HK-2 (cell line): ENCODE data around the gene NBEA.
A peak's percentile ranks its signal among the peaks of the same experiment; 100 is the strongest.

ENCODE experiments used
- DNase-seq: peaks from one replicate; pipeline ENCODE4 v3.0.0-alpha.2; 2018; ENCODE audit not compliant: unreplicated experiment

NBEA gene

DNA sequence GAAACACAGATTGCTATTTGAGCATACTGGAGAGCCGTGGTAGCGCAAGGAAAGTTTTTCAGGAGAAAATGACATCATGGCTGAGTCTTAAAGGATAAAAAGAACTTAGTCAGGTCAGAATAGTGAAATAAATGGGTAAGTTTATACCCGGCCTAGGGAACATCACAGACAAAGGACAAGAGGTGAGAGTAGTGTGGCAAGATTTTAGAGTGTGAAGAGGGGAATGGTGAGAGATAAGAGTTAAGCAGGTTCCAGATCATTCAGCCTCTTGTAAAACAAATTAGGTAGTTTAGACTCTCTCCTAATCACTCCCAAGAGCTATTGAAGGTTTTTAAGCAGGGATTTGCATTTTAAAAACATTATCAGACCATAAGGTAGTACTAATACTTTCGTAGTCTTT is 650.4 kb downstream of the NBEA start:
- no peak for DNase-seq

DNA sequence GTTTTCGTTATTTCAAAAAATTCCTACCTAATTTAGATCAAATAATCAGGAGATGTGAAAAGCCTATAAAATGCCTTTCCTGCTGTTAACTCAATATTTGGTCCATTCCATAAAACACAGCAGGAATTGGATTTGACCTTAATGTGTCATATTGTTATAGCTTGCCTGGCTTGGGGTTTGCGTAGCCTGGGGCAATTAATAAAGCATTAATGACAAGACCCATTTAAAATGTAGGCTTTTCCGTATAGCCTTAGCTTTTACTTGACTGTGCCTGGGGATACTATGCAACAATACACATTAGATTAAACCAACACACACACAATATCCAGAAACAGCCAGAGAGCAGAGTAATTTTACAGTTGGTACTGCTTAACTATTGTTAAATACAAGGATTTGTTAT is 651.6 kb downstream of the NBEA start:
- DNase-seq = no peak

DNA sequence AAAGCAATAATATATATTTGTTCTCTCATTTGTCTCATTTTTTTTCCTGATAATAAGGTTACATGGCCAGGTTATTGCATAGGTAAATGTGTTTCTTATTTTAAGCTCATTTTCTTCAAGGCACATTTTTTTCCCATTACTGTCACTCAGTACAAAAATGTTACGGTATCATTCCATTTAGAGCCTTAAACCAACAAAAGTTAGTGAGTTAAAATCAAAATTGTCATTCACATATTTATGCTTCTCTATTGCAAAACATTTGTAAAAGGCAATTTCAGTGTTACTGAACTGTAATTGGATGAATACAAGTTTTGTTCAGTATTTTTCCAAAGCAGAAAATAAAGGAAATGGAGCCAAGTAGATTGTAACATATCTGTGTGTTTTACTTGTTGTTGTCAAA is 652.0 kb downstream of the NBEA start:
- no peak for DNase-seq

- DNase-seq = no peak
These were observed 653.1 kb downstream of the NBEA start for GRCh38 chr13:35595181-35595580.

DNA sequence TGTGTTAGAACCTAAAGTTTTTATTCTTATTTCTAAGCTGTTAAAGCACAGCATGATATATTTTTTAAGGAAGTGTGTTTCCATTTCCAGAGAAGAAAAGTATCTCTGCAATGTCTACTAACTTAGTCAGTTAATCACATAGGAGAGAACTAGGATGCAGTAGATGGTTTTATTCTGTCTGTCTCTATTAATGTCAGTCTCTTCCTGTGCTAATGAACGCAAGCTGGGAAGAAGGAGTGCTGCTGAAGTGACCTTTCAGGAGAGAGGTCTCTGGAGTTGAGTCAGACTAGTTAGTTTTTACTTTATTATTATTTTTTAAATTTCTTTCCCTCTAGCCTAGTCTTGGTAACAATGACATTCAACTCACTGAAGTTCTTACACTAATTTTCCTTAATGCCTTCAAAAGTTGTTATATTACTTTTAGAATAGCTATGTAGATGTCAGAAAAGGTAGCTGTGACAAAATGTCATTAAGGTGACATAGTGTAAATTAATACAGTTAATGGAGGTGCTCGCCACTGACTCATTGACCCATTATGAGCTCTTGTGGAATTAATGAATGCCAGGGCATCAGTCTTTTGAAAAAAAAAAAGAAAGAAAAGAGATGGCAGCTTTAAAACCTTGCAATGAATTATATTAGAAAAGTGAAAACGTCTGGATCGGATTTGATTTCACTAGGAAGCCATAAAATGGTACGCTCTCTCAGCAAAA is 654.4 kb downstream of the NBEA start:
- DNase-seq = no peak

- no peak for DNase-seq
These were observed 655.4 kb downstream of the NBEA start for GRCh38 chr13:35597451-35597850.

- DNase-seq = no peak
These were observed 656.2 kb downstream of the NBEA start for GRCh38 chr13:35598233-35598632.

GRCh38 chr13:35598790-35599369 is 656.8 kb downstream of the NBEA start:
- no peak for DNase-seq

DNA sequence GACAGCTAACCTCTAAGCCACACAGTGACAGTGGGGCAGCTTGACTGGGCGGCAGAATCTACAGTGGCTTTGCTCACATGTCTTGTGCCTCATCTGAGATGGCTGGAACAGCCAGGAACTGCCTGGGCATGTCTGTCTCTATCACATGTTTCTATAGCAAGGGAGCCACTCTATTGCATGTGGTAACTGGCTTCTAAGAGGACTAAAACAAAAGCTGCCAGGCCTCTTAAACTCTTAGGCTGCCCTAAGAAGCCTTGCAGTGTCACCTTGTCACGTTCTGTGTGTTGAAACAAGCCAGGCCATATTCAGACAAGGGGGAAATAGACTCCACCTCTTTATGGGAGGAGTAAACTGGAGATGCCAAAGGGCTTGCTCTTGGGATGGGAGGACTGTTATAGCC is 657.3 kb downstream of the NBEA start:
- DNase-seq = no peak

GRCh38 chr13:35600137-35600536 is 658.1 kb downstream of the NBEA start:
- DNase-seq = no peak

DNA sequence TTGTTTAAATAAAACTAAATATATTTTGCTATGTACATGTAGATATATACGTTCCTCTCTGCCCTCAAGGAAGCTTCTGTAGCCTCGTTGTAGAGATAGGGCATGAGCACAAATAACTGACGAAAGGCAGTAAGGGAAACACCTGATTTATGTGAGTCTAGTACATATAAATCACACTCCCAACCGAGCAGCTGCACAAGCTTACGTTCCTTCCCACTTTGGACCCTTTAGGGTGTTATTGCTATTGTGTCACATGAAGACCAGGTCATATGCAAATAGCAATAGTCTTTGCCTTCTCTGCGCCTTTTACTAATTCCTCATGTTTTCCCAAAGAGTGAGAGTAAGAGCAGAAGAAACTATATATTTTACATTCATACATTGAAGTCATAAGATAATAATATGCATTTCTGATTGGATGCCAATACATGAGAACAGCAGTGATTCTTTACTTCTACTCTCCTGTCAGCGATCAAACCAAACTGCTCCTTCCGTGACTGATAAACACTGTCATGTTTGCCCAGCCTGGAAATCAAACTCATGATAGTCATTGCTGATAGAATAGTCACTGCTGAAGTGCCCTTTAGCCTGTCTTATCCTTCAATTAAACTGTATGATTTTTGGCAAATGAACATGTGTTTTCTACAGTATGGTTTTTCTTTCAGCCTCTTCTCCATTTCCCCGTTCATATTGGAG is 661.7 kb downstream of the NBEA start:
- no peak for DNase-seq

- no peak for DNase-seq
These were observed 672.6 kb downstream of the NBEA start for GRCh38 chr13:35614666-35615065.

DNA sequence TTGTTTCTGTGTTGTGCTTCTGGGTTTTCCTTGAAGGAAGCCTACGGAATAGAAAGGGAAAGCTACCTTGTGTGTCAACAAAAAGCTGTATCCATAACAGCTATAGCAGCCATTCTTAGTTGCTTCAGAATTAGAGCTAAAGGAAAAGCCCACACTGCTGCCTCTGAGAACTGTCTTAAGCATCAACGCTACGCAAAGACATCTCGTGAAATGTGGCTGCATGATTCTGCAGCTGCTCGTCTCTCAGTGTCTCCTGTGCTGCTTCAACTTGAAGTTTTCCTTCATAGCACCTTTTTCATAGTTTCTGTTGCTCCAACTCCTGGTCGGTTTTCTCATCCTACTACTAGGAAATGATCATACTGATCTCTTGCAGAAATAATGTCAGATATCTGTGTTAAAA is 675.4 kb downstream of the NBEA start:
- no peak for DNase-seq

DNA sequence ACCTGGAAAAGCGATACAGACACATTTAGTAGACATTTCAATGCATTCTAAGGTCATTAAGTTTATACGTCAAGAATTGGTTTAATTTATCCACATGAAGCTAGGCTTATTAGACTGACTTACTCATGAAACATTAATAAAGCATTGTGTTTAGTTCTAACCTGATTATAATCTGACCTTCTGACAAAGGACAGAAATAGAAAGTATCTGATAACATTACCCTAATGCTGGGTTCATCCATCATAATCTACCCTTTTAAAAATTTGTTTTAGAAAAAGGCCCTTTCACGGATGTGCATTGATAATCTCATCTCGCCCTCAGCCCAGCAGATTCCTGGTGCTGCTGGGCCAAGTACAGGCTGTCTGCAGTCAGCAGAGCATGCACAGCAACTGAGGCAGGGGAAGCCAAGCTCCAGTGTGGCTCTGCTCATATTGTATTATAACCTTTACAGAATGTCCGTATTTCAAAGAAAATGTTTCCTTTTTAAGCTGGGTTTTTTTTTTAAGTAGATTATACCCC is 676.6 kb downstream of the NBEA start:
- DNase-seq = no peak

DNA sequence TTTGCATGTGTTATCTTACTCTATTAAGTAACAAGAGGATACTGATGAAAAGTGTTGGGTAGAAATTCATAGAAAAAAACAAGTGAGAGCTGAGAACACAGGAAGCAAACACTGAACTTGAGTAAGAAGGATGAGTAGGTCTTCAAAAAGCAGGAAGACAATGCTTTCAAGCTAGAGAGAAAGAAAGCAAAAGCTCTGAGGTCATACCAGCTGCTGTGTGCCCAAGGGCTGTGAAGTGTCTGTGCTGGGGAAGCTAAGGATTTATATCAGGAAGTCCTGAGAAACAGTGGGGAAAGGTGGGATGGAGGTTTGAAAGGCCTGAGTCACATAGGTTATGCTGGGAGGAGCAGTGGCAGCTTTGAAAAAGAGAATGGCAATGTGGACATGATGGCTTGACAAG is 679.9 kb downstream of the NBEA start:
- DNase-seq = peak; percentile 2

- DNase-seq = no peak
These were observed 687.0 kb downstream of the NBEA start for GRCh38 chr13:35629026-35629425.

DNA sequence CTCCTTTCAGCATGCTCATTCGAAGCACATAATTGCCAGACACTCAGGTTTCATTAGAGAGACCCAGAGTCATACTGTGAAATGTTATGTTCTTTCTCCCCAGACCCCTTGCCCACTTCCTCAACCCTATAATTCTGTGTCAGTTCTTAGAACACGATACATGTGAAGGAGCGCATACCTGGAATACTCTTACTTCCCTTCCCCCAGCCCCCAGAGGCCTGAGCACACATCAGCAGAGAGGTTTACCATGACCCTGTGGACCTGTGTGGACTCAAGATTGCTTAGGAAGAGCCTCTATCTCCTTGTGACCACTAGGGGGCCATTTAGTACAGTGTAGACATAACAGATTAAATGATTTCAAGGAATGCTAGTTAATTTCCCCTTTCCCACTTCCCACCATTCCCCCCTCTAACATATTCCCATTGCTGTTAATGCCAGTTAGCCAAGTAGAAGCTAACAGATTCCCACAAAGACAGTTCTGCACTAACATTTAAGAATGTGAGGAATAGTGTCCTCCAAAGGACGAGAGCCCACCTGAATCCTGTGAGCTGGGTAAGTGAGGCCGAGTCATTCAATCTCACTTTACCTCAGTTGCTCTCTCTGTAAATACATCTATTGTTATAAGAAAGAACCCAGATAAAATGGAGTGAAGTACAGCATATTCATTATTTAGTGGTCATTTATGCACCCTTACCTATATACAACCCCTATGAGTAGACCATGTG is 688.6 kb downstream of the NBEA start:
- DNase-seq = peak; percentile 8

DNA sequence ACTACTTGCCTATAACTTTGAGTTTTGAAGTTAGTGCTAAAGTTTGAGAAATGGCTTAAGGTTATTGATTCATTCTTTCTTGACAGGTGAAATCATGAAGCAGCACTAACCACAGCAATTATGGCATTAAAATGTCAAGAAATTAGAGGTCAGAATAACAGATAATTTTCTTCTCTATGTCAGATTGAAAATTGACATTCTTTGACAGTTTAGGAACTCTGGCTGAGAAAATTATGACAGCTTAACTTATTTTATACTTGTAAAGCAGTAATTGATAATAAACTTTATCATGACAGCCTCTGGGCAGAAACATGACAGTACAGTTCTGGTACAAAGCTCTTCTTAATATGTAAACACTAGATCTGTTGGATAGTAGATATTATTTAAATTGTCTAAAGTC is 689.6 kb downstream of the NBEA start:
- no peak for DNase-seq

- no peak for DNase-seq
These were observed 701.6 kb downstream of the NBEA start for GRCh38 chr13:35643625-35644024.

- DNase-seq = no peak
These were observed 704.1 kb downstream of the NBEA start for GRCh38 chr13:35646056-35646774.

GRCh38 chr13:35648201-35648600 is 706.1 kb downstream of the NBEA start:
- DNase-seq = no peak

GRCh38 chr13:35649162-35649561 is 707.1 kb downstream of the NBEA start:
- no peak for DNase-seq
